Stimulated activated CD8-positive, alpha-beta memory T cell treated with anti-CD3 and anti-CD28 coated beads, Interleukin-4, amount 100 ng/mL, for 24 hours (primary cell): ENCODE data around the gene CLTB.
"Not testable (repeated sequence)": the region's sequence is repeated elsewhere in the genome, so short reads cannot be mapped to it uniquely, and the experiment has no call there.

Source experiments
- DNase-seq: peaks from one replicate; pipeline ENCODE4 v3.0.0-alpha.2; 2020; ENCODE audit warnings: low read depth

The CLTB gene

GRCh38 chr5:176415952-176416924 lies at the start of gene CLTB:
Gene CLTB, minus strand, starts transcription at chr5:176416539. Its CDS starts 176 bp downstream, at chr5:176416363.
- peak; percentile 87 for DNase-seq

GRCh38 chr5:176463113-176463764 lies 46.9 kb upstream of the CLTB start:
- no peak for DNase-seq

GRCh38 chr5:176461349-176461748 lies 45.0 kb upstream of the CLTB start:
- no peak for DNase-seq

- no peak for DNase-seq
These were observed 42.7 kb upstream of the CLTB start for GRCh38 chr5:176458904-176459561.

GRCh38 chr5:176454724-176455394 lies 38.5 kb upstream of the CLTB start:
- DNase-seq: no peak

- no peak for DNase-seq
These were observed 33.7 kb upstream of the CLTB start for GRCh38 chr5:176450077-176450476.

- peak; percentile 97 for DNase-seq
These were observed 31.8 kb upstream of the CLTB start, which contains the start of gene FAF2 for GRCh38 chr5:176447978-176448608. Gene FAF2, plus strand, starts transcription at chr5:176448385. Its CDS starts 23 bp downstream, at chr5:176448408.

- DNase-seq: peak; percentile 18
These were observed 31.2 kb upstream of the CLTB start for GRCh38 chr5:176447591-176447977.

GRCh38 chr5:176446884-176447590 lies 30.7 kb upstream of the CLTB start:
- no peak for DNase-seq

- DNase-seq: no peak
These were observed 29.8 kb upstream of the CLTB start for GRCh38 chr5:176446028-176446665.

GRCh38 chr5:176444742-176445141 lies 28.4 kb upstream of the CLTB start:
- no peak for DNase-seq

- not testable (repeated sequence) for DNase-seq
These were observed 26.6 kb upstream of the CLTB start for GRCh38 chr5:176442911-176443310.

- no peak for DNase-seq
These were observed 25.6 kb upstream of the CLTB start for GRCh38 chr5:176441921-176442323.

- DNase-seq: no peak
These were observed 24.8 kb upstream of the CLTB start for GRCh38 chr5:176440927-176441706.

- DNase-seq: no peak
These were observed 22.8 kb upstream of the CLTB start for GRCh38 chr5:176438959-176439757.

GRCh38 chr5:176436656-176437055 lies 20.3 kb upstream of the CLTB start:
- DNase-seq: no peak

GRCh38 chr5:176432707-176433106 lies 16.4 kb upstream of the CLTB start:
- no peak for DNase-seq

- DNase-seq: no peak
These were observed 13.6 kb upstream of the CLTB start for GRCh38 chr5:176429972-176430371.

- DNase-seq: no peak
These were observed 11.6 kb upstream of the CLTB start for GRCh38 chr5:176427971-176428370.
